HG02571 (cell line): Measurements from ENCODE around the gene RHOH.

Experiments
- ATAC-seq: cut with Tn5 transposase; IDR thresholded peaks from one replicate; pipeline ENCODE4 v1.9.1; 2021; ENCODE audit warnings: mild to moderate bottlenecking, moderate library complexity; ENCODE audit not compliant: unreplicated experiment

The RHOH gene

GRCh38 chr4:40187386-40187906 is 9.4 kb upstream of the RHOH start:
- ATAC-seq, result no peak

- ATAC-seq, result no peak
These were observed 6.8 kb upstream of the RHOH start for GRCh38 chr4:40190019-40190418.

GRCh38 chr4:40190465-40190864 is 6.4 kb upstream of the RHOH start:
- ATAC-seq, result no peak

- no peak for ATAC-seq
These were observed 5.7 kb upstream of the RHOH start for GRCh38 chr4:40190880-40191815.

- peak; percentile 37 for ATAC-seq
These were observed 4.5 kb upstream of the RHOH start for GRCh38 chr4:40192114-40193015.

GRCh38 chr4:40193016-40193571 is 3.7 kb upstream of the RHOH start:
- ATAC-seq, result peak; percentile 27

GRCh38 chr4:40193578-40193977 is 3.3 kb upstream of the RHOH start:
- ATAC-seq, result no peak

GRCh38 chr4:40194602-40195161 is 2.1 kb upstream of the RHOH start:
- ATAC-seq, result no peak

- no peak for ATAC-seq
These were observed 1.4 kb upstream of the RHOH start for GRCh38 chr4:40195182-40196177.

GRCh38 chr4:40196272-40196671 is 559 bp upstream of the RHOH start:
- ATAC-seq, result no peak

GRCh38 chr4:40197879-40198689 is 1.3 kb downstream of the RHOH start:
- no peak for ATAC-seq

- ATAC-seq, result no peak
These were observed 2.4 kb downstream of the RHOH start for GRCh38 chr4:40199179-40199670.

- ATAC-seq, result peak; percentile 44
These were observed 3.4 kb downstream of the RHOH start for GRCh38 chr4:40199999-40200874.

- ATAC-seq, result no peak
These were observed 4.3 kb downstream of the RHOH start for GRCh38 chr4:40200875-40201801.

- ATAC-seq, result no peak
These were observed 5.1 kb downstream of the RHOH start for GRCh38 chr4:40201898-40202297.

- no peak for ATAC-seq
These were observed 5.6 kb downstream of the RHOH start for GRCh38 chr4:40202474-40202873.
